Raji (cell line): ENCODE measurements around the gene KCNMB2.

Source experiments
- POLR2A ChIP-seq: IDR thresholded peaks from 2 replicates; pipeline ENCODE4 v1.6.1; 2011; ENCODE audit warnings: low read depth, low read length, control low read depth; ENCODE audit not compliant: insufficient read depth

Gene KCNMB2

DNA sequence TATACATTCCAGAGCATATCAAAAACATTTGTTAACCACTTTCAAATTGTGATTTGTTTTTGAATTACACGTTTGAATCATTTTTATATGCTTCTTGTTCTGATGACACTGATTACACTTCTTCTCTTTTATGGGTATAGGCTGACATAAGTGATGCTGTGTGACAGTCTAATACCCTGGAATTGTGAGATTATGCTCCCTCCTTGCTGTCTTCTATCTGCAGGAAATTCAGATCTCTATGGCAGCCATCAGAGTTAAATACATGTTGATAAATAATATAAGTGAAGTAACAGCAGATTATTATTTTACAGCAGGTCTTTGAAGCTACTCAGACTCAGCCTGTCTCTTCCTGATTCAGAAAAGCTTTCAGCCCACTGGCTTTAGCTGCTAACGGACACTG lies 286.5 kb downstream of the KCNMB2 start:
- TF ChIP-seq POLR2A, result no peak

DNA sequence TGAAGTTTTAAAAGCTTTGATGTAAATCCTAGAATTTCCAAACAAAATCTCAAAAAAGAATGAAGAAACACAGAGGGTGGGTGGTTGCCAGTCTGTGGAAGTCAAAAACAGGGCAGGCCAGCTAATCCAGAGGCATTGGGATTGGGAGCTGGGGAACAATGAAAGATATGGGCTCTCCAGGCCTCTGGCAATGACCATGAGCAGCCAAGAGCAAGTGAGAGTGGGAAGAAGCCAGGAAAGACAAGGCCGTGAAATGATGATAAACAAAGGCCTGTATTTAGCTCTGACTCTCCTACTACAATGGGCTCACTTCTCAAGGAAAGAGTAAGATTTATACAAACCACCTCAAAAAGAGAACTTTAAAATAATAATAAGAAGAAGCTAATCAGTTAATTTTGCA lies 286.9 kb downstream of the KCNMB2 start:
- TF ChIP-seq POLR2A, result no peak

DNA sequence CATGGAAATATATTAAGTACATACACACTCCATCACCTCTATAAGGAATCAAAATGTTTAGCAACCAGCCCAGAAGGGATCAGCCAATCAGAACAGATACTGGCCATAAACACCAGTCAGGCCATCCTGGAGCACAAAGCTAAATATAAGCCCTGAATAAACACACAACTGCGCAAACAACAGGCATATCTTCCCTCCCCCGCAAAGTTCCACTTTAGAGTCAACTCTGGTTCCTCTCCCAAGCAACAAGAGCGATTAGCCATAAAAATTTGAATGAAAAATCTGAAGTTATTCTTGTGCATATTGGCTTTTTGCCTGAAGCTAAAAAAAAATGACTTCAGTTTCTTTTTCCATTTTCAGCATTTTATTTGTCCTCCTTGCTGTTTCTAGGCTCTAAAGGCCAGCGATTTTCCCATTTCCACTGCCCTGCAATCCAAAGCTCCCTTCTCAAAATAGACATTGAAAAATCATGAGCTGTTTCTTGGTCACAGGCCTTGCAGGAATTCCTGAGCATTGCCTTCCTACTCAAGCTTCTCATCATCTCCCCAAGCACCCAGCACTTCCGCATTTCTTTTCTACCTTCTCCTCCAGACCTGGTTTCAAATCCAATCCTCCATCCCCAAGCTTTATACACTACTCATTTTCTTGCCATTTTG lies 287.5 kb downstream of the KCNMB2 start:
- no peak for TF ChIP-seq POLR2A

DNA sequence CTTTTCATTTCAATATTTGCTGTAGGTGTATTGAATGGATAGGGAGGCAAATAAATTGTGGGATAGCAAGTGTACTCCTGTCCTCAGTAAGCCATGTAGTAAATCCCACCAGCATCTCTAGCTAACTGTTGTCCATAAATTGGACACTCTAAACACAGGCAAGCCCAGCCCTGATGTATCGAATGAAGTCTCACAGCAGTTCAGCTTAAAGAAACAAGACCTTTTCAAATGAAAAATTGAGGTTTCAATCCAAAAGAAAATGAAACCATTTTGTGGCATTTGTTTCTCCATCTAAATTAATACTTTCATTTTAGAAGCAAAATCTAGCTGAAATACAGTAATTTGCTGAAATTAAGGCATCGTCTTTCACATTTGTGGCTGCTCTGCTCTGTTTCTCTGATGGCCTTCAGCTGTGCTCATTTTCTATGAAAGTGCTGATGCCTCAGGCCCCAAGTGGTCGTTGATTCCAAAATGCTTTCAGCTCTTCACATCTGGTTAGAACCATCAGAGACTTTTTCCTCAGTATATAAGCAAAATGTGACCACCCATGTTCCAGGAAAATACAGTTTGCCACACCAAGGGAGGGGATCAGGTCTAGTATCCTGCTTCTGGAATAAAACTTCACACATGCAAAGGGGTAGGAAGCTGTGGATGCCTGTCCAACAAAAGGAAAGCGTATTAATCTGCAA lies 290.3 kb downstream of the KCNMB2 start:
- no peak for TF ChIP-seq POLR2A

DNA sequence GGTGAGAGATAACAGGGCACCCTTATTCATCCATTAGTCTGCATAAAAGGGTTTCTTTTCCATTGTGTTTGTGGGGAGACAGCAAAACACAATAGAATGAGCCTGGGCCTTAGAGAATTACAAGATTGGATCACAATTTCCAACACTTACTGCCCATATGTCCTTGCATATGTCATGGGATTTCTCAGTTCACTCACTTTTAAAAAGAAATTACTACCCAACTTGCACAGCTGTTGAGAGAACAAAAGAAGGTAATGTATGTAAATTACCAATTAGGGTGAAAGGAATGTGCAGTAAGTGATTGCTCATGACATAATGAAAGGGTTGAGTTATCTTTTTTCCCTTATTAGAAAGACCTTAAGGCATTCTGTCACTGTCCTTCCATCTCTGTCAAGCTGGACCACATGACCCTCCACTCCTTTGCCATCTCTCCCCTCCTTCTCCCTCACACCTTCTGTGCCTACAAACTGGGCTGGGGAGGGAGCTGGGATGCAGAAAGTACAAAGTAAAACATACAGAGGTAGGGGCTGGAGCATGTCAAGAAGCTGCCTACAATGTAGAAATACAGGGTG lies 291.1 kb downstream of the KCNMB2 start:
- TF ChIP-seq POLR2A, result no peak

DNA sequence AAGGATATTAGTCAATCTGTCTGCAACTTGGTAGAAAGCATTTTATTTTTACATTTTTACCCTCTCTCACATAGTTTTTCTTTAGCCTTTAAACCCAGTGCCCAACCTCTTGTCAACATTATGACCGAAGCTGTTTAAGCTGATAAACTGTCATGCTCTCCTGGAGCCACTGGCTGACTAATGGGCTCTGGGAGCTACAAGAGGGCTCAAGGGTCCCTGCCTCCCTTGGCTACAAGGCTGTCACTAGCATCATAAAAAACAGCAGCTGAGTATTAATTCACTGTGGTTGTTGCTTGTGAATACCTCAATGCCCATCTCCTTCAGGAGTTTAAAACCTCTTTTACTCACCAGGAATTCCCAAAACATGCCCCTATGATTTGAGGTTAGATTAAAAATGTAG lies 297.5 kb downstream of the KCNMB2 start:
- no peak for TF ChIP-seq POLR2A

DNA sequence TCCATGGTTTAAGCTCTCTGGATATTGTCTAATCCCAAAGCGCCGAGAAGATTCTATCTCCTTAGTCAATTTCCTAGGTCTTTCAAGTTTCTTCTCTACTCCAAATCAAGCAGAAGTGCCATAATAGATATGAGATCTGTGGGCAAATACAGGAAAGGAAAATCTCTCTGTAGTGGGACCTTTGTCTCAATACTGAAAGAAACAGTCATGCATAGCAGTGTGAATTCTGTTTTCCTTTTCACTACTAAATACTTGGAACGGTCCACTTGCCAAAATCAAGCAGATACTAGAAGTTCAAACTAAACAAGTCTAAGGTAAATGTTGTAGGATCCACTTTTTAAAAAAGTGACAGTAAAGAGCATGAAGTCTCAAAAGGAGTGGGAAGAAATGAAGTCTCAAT lies 298.8 kb downstream of the KCNMB2 start:
- no peak for TF ChIP-seq POLR2A

DNA sequence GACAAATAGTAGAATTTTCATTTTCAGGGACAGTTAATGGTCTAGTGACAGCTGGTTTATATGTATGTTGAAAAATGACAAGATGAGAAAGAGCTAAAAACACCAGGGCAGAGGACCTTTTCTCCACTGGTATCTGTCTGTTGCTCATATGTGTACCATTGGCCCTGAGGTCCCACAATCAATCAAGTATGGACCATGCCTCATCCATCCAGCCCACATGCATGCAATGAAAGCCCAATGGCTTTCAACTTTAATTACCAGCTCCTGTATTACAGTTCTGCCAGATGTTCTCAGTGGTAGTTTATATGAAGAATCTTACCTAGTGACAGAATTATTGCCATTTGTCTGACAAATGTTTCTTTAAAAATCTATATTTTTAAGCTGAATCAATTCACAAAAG lies 301.3 kb downstream of the KCNMB2 start:
- TF ChIP-seq POLR2A, result no peak

DNA sequence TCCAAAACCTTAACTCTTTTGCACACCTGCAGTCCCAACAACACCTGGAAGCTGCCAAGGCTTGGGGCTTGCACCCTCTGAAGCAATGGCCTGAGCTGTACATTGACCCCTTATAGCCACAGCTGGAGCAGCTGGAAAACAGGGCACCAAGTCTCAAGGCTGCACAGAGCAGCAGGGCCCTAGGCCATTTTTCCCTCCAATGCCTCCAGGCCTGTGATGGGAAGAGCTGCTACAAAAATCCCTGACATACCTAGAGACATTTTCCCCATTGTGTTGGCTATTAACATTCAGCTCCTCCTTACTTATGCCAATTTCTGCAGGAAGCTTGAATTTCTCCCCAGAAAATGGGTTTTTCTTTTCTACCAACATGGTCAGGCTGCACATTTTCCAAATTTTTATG lies 304.4 kb downstream of the KCNMB2 start:
- no peak for TF ChIP-seq POLR2A

DNA sequence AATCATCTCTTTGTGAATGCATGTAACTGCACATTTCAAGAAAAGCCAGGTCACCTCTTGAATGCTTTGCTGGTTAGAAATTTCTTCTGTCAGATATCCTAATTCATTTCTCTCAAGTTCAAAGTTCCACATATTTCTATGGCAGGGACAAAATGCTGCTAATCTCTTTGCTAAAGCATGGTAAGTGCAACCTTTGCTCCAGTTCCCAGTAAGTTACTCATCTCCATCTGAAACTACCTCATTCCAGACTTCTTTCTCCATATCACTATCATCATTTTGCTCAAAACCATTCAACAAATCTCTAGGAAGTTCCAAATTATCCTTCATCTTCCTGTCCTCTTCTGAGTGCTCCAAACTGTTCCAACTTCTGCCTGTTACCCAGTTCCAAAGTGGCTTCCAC lies 304.8 kb downstream of the KCNMB2 start:
- no peak for TF ChIP-seq POLR2A

DNA sequence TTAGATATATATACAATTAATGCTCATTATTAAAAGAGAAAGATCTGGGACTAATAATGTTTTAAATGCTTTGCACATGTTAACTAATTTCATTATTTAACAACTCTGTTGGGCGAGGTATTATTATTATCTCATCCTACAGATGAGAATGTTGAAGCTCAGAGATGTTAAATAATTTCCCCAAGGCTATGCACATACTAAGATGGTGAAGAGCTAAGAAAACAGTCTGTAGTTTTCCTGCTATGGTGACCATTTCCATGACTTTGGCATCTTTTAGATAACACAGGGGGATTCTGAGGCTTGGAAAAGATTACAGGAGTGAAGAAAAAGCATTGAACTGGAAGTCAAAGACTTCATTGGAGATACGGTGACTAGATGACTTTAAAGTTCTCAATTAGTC lies 308.7 kb downstream of the KCNMB2 start:
- TF ChIP-seq POLR2A, result no peak

DNA sequence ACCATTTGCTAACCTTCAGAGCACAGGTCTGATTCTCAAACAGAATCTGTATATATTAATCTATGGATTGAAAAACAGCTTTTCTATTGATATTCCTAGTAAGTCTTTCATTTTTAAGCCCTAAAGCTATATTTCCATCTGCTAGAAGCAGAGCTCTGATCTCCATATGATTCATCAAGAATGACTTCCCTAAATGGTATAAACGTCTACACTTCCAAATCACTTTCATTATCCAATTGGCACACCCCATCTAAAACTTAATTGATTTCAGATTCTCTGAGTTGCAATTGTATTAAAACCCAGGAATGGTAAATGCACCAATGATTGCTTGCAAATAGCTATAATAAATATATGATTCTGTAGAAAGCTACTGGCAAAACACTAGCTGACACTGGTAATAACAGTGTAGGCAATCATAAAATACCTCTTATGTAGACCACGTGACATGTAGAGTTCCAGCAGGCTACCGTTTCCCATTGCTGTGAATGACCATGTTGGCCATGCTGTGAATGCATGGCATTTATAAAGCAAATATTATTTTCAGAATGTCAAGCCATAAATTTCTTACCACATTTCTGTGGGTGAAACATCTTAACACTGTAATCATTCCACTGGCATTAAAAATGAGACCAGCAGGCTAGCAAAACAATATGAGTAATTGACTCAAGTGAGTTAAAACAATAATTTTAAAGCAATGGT lies 309.3 kb downstream of the KCNMB2 start:
- TF ChIP-seq POLR2A, result no peak

DNA sequence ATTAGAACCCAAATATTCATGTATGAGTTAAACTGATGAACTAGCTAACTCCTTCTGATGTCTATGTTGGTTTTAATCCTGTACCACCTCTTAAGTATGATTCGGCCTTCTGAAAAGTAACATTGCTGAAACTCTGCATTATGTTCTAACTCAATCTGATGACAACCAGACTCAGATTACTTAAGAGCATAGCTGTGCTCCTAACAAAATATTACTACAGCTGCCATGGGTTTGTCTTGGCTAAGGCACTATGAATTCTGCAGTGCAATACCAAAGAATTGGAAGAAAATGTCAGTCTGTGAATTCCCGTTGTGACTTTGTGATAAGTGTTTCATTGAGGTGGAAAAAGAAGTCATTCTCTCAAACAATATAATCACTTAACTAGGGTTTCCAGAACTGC lies 311.0 kb downstream of the KCNMB2 start:
- no peak for TF ChIP-seq POLR2A

DNA sequence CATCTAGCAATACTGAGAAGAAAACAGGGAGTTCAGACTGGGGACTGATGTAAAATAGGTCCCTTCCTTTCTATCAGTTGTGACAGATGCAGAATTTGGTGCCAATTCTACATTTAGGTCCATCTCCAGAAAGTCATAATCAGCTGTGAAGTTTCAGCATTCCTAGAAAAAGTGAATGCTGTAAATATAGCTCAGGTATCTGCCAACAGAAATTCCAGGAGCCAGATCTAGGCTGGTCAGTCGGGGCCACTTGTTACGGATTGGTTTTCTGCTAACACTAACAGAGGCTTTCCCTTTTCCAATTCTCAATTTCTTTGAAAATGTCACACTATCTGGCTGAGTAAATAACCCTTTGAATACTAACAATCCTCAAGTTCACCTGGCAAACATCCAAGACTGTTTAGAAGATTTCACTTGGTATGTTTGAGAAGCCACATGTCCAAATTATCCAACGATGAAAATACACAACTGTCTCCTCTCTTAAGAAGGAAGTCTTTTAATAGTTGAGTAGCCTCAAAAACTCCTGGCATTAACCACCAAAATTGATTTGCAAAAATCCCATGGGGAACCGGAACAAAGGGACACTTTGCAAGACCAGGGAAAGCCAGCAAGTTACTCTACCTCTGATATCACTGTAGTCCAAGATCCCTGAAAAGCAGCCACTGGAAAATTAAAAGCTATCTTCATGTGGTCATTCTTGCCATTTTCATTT lies 313.1 kb downstream of the KCNMB2 start:
- TF ChIP-seq POLR2A, result no peak

DNA sequence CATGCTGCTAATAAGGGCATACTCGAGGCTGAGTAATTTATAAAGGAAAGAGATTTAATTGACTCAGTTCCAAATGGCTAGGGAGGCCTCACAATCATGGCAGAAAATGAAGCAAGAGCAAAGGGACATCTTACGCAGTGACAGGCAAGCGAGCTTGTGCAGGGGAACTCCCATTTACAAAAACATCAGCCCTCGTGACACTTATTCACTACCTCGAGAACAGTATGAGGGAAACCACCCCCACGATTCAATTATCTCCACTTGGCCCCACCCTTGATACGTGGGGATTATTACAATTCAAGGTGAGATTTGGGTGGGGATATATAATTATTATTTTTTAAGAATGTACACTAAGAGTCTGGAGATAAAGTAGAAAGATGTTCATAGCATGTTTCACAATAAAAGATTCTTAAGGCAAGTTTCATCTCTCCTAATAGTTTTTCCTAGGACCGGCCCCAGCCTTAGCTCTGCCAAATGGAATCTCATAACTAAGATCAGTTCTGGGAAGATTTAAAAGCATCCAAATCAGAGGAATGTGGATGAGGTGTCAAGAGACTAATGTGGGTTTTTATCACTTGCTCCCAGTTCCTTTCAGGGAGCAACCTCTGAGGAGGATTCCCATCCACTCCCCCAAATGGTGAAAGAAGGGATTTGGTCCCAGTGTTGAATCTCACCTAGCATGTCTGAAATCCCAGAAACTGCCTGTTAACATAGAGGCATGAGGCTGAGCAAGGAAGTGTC lies 314.4 kb downstream of the KCNMB2 start:
- no peak for TF ChIP-seq POLR2A
